ENCODE measurements around the gene DROSHA. TPM values are rescaled to one million over a fixed set of nuclear protein-coding genes. Genes with fewer than 3 reads are reported as not detected.

Gene DROSHA
- total RNA-seq, 1 donor from 2014 or later = 50.1 TPM

- H3K36me3 ChIP-seq (ENCODE audit: control insufficient read depth, insufficient read depth, low read length) = no peaks in the 10 kb centered on the region
- no peak overlapping the region for H3K4me3 ChIP-seq (ENCODE audit: low read depth, low read length)
- TF ChIP-seq CTCF (IDR thresholded peaks at IDR 0.05; ENCODE audit: insufficient read depth, low read length, poor library complexity, severe bottlenecking) = no peak
- no peak for DNase-seq (ENCODE audit: low read depth)
- H3K27me3 ChIP-seq (ENCODE audit: control insufficient read depth, insufficient read depth, low read length) = no peaks in the 10 kb centered on the region
Observed at GRCh38 chr5:31481531-31482165, 50.2 kb downstream of the DROSHA start.

- DNase-seq (ENCODE audit: low read depth) = no peak
- H3K36me3 ChIP-seq (ENCODE audit: control insufficient read depth, insufficient read depth, low read length) = no peaks in the 10 kb centered on the region
- no peak overlapping the region for H3K4me3 ChIP-seq (ENCODE audit: low read depth, low read length)
- TF ChIP-seq CTCF (IDR thresholded peaks at IDR 0.05; ENCODE audit: insufficient read depth, low read length, poor library complexity, severe bottlenecking) = no peak
- no peaks in the 10 kb centered on the region for H3K27me3 ChIP-seq (ENCODE audit: control insufficient read depth, insufficient read depth, low read length)
Observed at GRCh38 chr5:31479706-31480105, 52.2 kb downstream of the DROSHA start.

- Histone ChIP-seq H3K4me3 (ENCODE audit: low read depth, low read length) (no peak overlapping the region), H3K36me3 (ENCODE audit: control insufficient read depth, insufficient read depth, low read length) (no peaks in the 10 kb centered on the region), H3K27me3 (ENCODE audit: control insufficient read depth, insufficient read depth, low read length) (no peaks in the 10 kb centered on the region)
- no peak for DNase-seq (ENCODE audit: low read depth)
- TF ChIP-seq CTCF (IDR thresholded peaks at IDR 0.05; ENCODE audit: insufficient read depth, low read length, poor library complexity, severe bottlenecking) = no peak
Observed at GRCh38 chr5:31478901-31479300, 53.0 kb downstream of the DROSHA start.

DNA sequence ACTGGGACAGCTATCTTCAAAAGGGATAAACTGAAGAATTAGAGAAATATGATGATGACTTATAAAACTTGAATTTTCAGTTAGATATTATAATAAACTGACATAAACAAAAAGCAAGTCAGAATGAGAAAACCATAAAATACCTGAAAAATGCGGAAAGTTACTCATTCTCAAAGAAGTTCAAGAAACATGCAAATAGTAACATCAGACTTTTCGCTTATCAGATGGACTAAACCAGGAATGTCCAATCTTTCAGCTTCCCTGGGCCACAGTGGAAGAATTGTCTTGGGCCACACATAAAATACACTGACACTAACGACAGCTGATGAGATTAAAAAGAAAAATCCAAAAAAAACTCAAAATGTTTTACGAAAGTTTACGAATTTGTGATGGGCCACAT is 53.9 kb downstream of the DROSHA start:
- DNase-seq (ENCODE audit: low read depth) = no peak
- Histone ChIP-seq H3K27me3 (ENCODE audit: control insufficient read depth, insufficient read depth, low read length) (no peaks in the 10 kb centered on the region), H3K36me3 (ENCODE audit: control insufficient read depth, insufficient read depth, low read length) (no peaks in the 10 kb centered on the region), H3K4me3 (ENCODE audit: low read depth, low read length) (no peak overlapping the region)
- TF ChIP-seq CTCF (IDR thresholded peaks at IDR 0.05; ENCODE audit: insufficient read depth, low read length, poor library complexity, severe bottlenecking) = no peak

DNA sequence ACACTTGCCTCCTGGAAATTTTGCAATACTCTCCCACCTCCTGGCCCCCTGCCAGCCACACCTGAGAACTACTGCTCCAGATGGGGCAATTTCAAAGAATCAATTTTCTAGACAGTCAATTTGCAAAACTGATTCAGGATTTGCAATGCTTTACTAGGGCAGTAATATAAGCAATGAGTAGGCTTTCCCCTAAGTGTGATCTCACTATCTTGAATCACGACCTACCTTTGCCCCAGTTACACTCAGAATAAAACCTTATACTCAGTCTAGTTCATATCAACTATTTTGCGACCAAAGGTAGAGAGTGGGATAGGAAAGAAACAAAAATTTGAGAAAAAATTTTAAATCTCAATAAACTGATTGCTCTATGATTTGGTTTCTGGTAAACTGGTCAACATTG is 54.4 kb downstream of the DROSHA start:
- no peak for DNase-seq (ENCODE audit: low read depth)
- Histone ChIP-seq H3K27me3 (ENCODE audit: control insufficient read depth, insufficient read depth, low read length) (no peaks in the 10 kb centered on the region), H3K36me3 (ENCODE audit: control insufficient read depth, insufficient read depth, low read length) (no peaks in the 10 kb centered on the region), H3K4me3 (ENCODE audit: low read depth, low read length) (no peak overlapping the region)
- TF ChIP-seq CTCF (IDR thresholded peaks at IDR 0.05; ENCODE audit: insufficient read depth, low read length, poor library complexity, severe bottlenecking) = no peak

- no peak for TF ChIP-seq CTCF (IDR thresholded peaks at IDR 0.05; ENCODE audit: insufficient read depth, low read length, poor library complexity, severe bottlenecking)
- H3K4me3 ChIP-seq (ENCODE audit: low read depth, low read length) = no peak overlapping the region
- no peak for DNase-seq (ENCODE audit: low read depth)
- H3K36me3 ChIP-seq (ENCODE audit: control insufficient read depth, insufficient read depth, low read length) = no peaks in the 10 kb centered on the region
- H3K27me3 ChIP-seq (ENCODE audit: control insufficient read depth, insufficient read depth, low read length) = no peaks in the 10 kb centered on the region
Observed at GRCh38 chr5:31476738-31477141, 55.2 kb downstream of the DROSHA start.

Measured in kidney epithelial cell (primary cell).